HPDE6-E6E7 (cell line): ENCODE data around the gene TIAM2.

Experiments
- DNase-seq: peaks from one replicate; pipeline ENCODE4 v3.0.0; 2011; ENCODE audit warnings: missing footprints; ENCODE audit errors: extremely low spot score

TIAM2 gene

GRCh38 chr6:155287762-155288161 lies 292.6 kb downstream of the TIAM2 start:
- no peak for DNase-seq

DNA sequence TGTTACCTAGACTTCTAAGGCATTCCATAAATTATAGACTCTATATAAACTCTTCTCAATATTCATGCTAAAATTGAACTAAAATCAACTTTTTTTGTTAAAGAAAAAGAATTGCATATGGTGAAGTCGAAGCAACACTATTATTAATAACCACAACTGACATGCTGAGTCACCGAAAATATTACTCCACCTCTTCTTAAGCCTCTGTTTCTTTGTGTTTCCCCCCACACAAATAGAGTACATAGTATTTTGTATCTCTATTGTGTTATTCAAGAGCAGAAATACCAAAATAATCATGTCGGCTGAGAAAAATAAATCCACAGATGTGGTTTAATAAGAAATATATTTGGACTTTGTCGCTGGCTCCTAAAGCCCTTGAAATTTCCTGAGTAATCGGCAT lies 295.4 kb downstream of the TIAM2 start:
- no peak for DNase-seq

GRCh38 chr6:155291291-155291690 lies 296.2 kb downstream of the TIAM2 start:
- DNase-seq: no peak

- DNase-seq: no peak
Measured at GRCh38 chr6:155292711-155293110, 297.6 kb downstream of the TIAM2 start.

GRCh38 chr6:155297669-155298068 lies 302.6 kb downstream of the TIAM2 start:
- DNase-seq: no peak

DNA sequence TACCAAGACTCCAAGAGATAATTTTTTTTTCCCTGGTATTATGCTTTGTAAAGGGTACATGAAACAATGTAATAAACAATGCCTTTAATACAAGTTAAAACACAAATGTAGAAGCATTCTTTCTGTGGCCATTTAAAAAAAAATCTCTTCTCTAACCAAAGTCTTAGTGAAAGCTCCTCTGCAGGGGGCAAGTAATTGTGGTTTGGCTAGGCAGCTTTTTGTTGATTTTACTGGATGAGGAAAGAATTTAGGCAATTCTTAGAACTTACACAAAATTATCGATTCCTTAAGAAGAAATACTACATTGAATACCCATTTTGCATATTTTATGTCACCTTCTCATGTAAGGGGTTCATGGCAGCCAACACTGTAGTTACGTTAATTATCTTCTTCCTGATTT lies 306.8 kb downstream of the TIAM2 start:
- no peak for DNase-seq

DNA sequence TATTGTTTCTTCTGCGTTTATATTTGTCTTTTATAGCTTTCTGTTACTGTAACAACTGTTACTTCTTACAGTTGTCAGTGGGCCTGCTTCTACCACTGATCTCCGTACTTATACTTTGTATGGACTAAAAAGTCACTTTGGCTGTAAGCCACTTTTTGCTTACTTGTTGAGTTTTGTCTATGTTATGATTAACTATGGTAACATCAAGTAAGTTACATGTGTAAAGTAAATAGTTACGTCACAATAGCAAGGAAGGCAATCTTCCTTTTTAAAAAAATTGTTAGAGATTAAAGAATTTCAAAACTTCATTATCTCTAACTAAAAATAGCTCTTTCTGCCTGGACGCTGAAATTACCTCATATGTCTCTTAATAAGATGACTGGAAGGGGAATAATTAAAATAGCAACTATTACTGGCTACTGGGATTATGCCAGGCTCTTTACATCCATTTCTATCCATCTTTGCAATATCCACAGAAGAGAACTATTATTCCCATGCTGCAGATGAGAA lies 308.3 kb downstream of the TIAM2 start:
- DNase-seq: no peak

DNA sequence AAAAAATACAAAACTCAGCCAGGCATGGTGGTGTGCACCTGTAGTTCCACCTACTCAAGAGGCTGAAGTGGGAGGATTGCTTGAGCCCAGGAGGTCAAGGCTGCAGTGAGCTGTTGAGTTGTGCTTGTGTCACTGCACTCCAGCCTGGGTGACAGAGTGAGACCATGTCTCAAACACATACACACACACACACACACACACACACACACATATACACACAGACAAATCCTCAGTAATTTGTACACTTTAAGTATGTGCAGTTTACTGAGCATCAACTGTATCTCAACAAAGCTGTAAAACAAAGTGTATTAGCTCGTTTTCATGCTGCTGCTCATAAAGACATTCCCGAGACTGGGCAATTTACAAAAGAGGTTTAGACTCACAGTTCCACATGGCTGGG lies 311.8 kb downstream of the TIAM2 start:
- DNase-seq: no peak
